HG02943 (cell line): ENCODE data around the gene STPG4.

Experiments
- ATAC-seq: cut with Tn5 transposase; IDR thresholded peaks from one replicate; pipeline ENCODE4 v1.9.1; 2021; ENCODE audit warnings: mild to moderate bottlenecking, low read depth, moderate library complexity; ENCODE audit not compliant: unreplicated experiment

STPG4 gene

GRCh38 chr2:47039913-47040562 is 115.1 kb downstream of the STPG4 start:
- no peak for ATAC-seq

GRCh38 chr2:47039489-47039870 is 115.6 kb downstream of the STPG4 start:
- ATAC-seq: no peak

DNA sequence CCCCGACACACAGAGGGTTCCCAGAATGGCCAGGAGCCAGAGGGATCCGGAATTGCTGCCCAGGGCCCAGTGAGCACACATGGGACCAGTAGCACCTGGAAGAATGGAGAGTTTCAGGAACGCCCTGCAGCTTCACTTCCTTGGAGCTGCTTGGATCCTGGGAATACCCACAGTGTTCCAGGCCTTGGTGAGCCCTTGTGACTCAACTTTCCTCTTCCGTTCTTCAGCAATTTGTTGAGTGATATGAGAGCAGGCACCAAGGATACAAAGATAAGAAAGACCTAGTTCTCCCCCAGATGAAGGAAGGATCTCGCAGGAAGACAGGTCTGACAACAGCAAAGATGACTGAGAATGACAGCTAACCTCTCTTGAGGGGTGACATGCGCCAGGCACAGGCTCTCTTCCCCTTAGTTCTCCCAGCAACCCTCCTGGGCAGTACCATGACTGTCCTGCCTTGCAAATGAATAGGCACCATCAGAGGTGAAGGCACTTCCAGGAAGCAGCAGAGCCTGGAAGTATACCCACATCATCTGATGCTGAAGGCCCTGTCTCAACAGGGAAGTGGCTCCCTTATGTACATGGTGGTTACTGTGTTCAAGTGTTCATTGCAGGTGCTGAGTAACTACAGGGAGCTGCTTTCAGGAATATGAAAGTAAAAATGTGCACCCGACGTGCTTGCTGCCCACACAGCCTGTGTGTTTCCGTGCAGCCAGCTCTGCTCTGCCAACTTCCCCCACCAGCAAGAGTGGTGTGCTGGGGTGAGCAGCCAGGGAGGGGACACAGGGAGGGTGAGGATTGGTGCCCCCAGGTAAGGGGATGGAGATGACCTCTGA is 116.2 kb downstream of the STPG4 start:
- no peak for ATAC-seq

DNA sequence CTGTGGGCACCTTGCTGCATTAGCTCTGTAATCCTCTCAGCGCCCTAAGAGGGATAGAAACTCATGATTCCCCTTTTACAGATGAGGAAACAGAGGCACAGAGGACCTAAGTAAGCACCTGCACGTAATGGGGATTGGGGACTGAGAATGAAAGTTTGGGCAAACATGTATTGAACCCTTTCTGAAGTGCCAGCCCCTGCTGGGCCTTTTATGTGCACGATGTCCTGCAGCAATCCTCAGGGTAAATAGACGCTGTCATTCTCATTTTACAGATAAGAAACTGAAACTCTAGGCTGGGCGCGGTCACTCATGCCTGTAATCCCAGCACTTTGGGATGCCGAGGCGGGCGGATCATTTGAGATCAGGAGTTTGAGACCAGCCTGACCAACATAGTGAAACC is 117.4 kb downstream of the STPG4 start:
- no peak for ATAC-seq
